Measurements from ENCODE around the gene SOD1. TPM values are rescaled to one million over a fixed set of nuclear protein-coding genes. Genes with fewer than 3 reads are reported as not detected.

SOD1 gene
- total RNA-seq, 4 donors from 2014 or later: 219 to 337 (median 248) TPM

GRCh38 chr21:31616216-31616615 is 43.3 kb upstream of the SOD1 start:
- H3K9me3 ChIP-seq: peaks cover 0 to 9% (median 0%) of the 10 kb centered on the region in 3 donors
- H3K27ac ChIP-seq: no peak overlapping the region
- TF ChIP-seq POLR2A (IDR thresholded peaks at IDR 0.05): no peak
- no peak for TF ChIP-seq EP300 (IDR thresholded peaks at IDR 0.05)
- no peak for TF ChIP-seq CTCF (IDR thresholded peaks at IDR 0.05)
- no peaks in the 10 kb centered on the region for H3K36me3 ChIP-seq
- H3K4me1 ChIP-seq: no peaks in the 10 kb centered on the region
- H3K27me3 ChIP-seq: peaks cover 8% of the 10 kb centered on the region
- no peak for ATAC-seq
- WGBS, 2 donors (ENCODE audit: low coverage in 1 of 2): 57 to 75% methylated on average over 2 to 3 of the region's 9 CpGs
- H3K4me3 ChIP-seq: no peak overlapping the region

- H3K27me3 ChIP-seq: no peaks in the 10 kb centered on the region
- H3K27ac ChIP-seq: no peak overlapping the region
- H3K4me1 ChIP-seq: no peaks in the 10 kb centered on the region
- TF ChIP-seq POLR2A (IDR thresholded peaks at IDR 0.05) (no peak), POLR2AphosphoS5 (IDR thresholded peaks at IDR 0.05) (no peak), EP300 (IDR thresholded peaks at IDR 0.05) (no peak), CTCF (IDR thresholded peaks at IDR 0.05) (no peak)
- H3K36me3 ChIP-seq: no peaks in the 10 kb centered on the region
- H3K4me3 ChIP-seq: no peak overlapping the region
- H3K9me3 ChIP-seq: peaks cover 0 to 6% (median 0%) of the 10 kb centered on the region in 3 donors
- 50 to 100% methylated on average over 1 of the region's 2 CpGs for WGBS, 2 donors (ENCODE audit: low coverage in 1 of 2)
- no peak for ATAC-seq
Observed at GRCh38 chr21:31618696-31619430, 40.6 kb upstream of the SOD1 start.

GRCh38 chr21:31622397-31622796 is 37.1 kb upstream of the SOD1 start:
- no peaks in the 10 kb centered on the region for H3K36me3 ChIP-seq
- H3K4me1 ChIP-seq: no peaks in the 10 kb centered on the region
- 56 to 60% methylated on average over 3 of the region's 3 CpGs for WGBS, 2 donors (ENCODE audit: low coverage in 1 of 2)
- H3K27ac ChIP-seq: no peak overlapping the region
- peaks cover 0 to 6% (median 0%) of the 10 kb centered on the region in 3 donors for H3K9me3 ChIP-seq
- no peak overlapping the region for H3K4me3 ChIP-seq
- TF ChIP-seq POLR2AphosphoS5 (IDR thresholded peaks at IDR 0.05) (no peak), POLR2A (IDR thresholded peaks at IDR 0.05) (no peak), EP300 (IDR thresholded peaks at IDR 0.05) (no peak), CTCF (IDR thresholded peaks at IDR 0.05) (no peak)
- no peaks in the 10 kb centered on the region for H3K27me3 ChIP-seq
- ATAC-seq: no peak

GRCh38 chr21:31623664-31624063 is 35.8 kb upstream of the SOD1 start:
- H3K4me3 ChIP-seq: no peak overlapping the region
- 77 to 83% methylated on average over 6 of the region's 6 CpGs for WGBS, 2 donors (ENCODE audit: low coverage in 1 of 2)
- no peak overlapping the region for H3K27ac ChIP-seq
- peaks cover 0 to 6% (median 0%) of the 10 kb centered on the region in 3 donors for H3K9me3 ChIP-seq
- no peak for ATAC-seq
- no peaks in the 10 kb centered on the region for H3K4me1 ChIP-seq
- TF ChIP-seq EP300 (IDR thresholded peaks at IDR 0.05): no peak
- no peak for TF ChIP-seq CTCF (IDR thresholded peaks at IDR 0.05)
- TF ChIP-seq POLR2A (IDR thresholded peaks at IDR 0.05): no peak
- TF ChIP-seq POLR2AphosphoS5 (IDR thresholded peaks at IDR 0.05): no peak
- no peaks in the 10 kb centered on the region for H3K36me3 ChIP-seq
- no peaks in the 10 kb centered on the region for H3K27me3 ChIP-seq

- Histone ChIP-seq H3K27me3 (no peaks in the 10 kb centered on the region), H3K27ac (no peak overlapping the region), H3K4me3 (no peak overlapping the region), H3K4me1 (no peaks in the 10 kb centered on the region), H3K36me3 (no peaks in the 10 kb centered on the region), H3K9me3 (peaks cover 0 to 4% (median 0%) of the 10 kb centered on the region in 3 donors)
- 77 to 96% methylated on average over 3 of the region's 3 CpGs for WGBS, 2 donors (ENCODE audit: low coverage in 1 of 2)
- TF ChIP-seq CTCF (IDR thresholded peaks at IDR 0.05): no peak
- TF ChIP-seq POLR2AphosphoS5 (IDR thresholded peaks at IDR 0.05): no peak
- no peak for TF ChIP-seq EP300 (IDR thresholded peaks at IDR 0.05)
- TF ChIP-seq POLR2A (IDR thresholded peaks at IDR 0.05): no peak
- ATAC-seq: no peak
Observed at GRCh38 chr21:31624181-31624580, 35.3 kb upstream of the SOD1 start.

All from gastroesophageal sphincter (tissue), 4 donors.